SK-N-MC (cell line): ENCODE measurements around the gene LHB.
A peak's percentile ranks its signal among the peaks of the same experiment; 100 is the strongest.
"Not testable (repeated sequence)": the region's sequence is repeated elsewhere in the genome, so short reads cannot be mapped to it uniquely, and the experiment has no call there.

Experiments
- DNase-seq: peaks from one replicate; pipeline ENCODE4 v3.0.0-alpha.2; 2011; ENCODE audit warnings: low read depth, low spot score
- H3K27ac ChIP-seq: fragments of 200-600 bp; sonication (generic); 2 replicates; pipeline ENCODE4 v1.5.1; 2016; ENCODE audit warnings: mixed run types
- H3K36me3 ChIP-seq: fragments of 200-600 bp; sonication (generic); 2 replicates; pipeline ENCODE4 v1.6.1; 2017; ENCODE audit warnings: antibody characterized with exemption, low read length, mixed read lengths; ENCODE audit not compliant: insufficient read depth
- H3K4me3 ChIP-seq: fragments of 200-600 bp; sonication (generic); 2 replicates; pipeline ENCODE4 v1.5.1; 2016
- H3K9ac ChIP-seq: fragments of 200-600 bp; sonication (generic); 2 replicates; pipeline ENCODE4 v1.8.0; 2017; ENCODE audit warnings: mixed run types, mixed read lengths; ENCODE audit not compliant: insufficient read length
- H3K9me3 ChIP-seq: fragments of 200-600 bp; sonication (generic); 2 replicates; pipeline ENCODE4 v1.6.1; 2017; ENCODE audit warnings: low read depth, mild to moderate bottlenecking, antibody characterized with exemption, low read length, moderate library complexity, mixed read lengths
- EZH2 ChIP-seq: fragments of 200-600 bp; sonication (generic); IDR thresholded peaks from one replicate; pipeline ENCODE4 v1.6.1; 2017; ENCODE audit warnings: antibody characterized with exemption
- FOXP2 ChIP-seq: optimal IDR thresholded peaks from 2 replicates; pipeline ENCODE3; 2011; ENCODE audit warnings: mild to moderate bottlenecking, moderate library complexity; ENCODE audit not compliant: insufficient read depth; ENCODE audit errors: extremely low read length, control extremely low read depth
- POLR2AphosphoS5 ChIP-seq: IDR thresholded peaks from 2 replicates; pipeline ENCODE4 v1.6.1; 2012; ENCODE audit warnings: mild to moderate bottlenecking, low read depth, low read length, borderline replicate concordance

LHB gene

DNA sequence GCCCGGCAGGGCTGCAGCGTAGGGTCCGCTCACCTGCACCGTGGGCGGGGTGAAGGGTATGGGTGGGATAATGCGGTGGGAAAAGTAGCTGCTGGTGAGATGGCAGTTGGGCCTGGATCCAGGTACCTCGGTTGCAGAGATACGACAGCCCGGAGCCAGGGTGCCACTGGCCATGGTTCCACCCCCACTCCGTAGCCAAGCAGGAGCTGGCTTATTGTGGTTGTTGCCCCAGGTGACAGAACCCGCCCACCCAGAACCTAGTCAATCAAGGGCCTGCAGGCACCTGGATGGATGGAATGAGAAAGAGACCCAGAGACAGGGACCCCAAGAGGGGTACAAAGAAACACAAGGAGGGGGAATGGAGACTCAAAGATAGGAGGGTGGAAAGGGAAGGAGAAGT is 3.5 kb upstream of the LHB start:
- DNase-seq, result no peak
- H3K36me3 ChIP-seq, result peaks cover 3% of the 10 kb centered on the region; the same call in 1 of the 2 replicates
- no peak overlapping the region for H3K27ac ChIP-seq
- H3K4me3 ChIP-seq, result no peak overlapping the region
- H3K9ac ChIP-seq, result no peak overlapping the region
- TF ChIP-seq EZH2, result no peak
- no peaks in the 10 kb centered on the region for H3K9me3 ChIP-seq

DNA sequence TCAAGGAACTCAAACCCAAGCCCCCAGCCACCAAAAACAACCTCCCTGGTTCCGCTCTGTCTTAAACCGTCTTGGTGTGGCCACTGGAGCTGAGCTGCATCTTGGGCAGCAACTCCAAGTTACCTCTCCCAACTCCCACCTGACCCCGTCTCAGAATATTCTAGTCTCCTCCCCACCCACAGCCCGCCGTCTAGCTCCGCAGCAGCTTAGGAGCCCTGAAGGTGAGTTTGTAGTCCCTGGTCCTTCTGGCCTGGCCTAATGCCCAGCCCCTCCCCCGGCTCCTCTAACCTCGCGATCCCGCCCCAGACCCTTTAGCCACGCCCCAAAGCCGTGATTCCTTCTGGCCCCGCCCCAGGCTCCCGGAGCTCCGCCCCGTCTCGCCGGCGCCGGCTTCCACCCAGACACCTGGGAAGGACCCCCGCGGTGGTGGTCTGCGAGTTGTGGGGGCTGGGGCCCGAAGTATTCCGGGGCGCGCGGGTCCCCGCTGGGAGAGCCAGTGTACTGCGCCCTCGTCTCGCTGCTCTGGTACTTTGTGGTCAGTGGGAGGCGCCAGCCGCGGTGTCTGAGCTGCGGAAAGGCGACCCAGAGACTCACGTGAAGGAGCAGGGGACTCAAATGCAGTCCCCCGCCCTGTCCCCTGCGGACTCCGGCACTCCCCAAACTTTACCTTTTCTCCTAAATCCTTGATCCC is 2.5 kb upstream of the LHB start:
- no peak for DNase-seq
- H3K36me3 ChIP-seq, result peaks cover 10% of the 10 kb centered on the region; the same call in 1 of the 2 replicates
- H3K9ac ChIP-seq, result no peak overlapping the region
- no peak for TF ChIP-seq POLR2AphosphoS5
- no peak for TF ChIP-seq EZH2
- TF ChIP-seq FOXP2, result no peak
- H3K9me3 ChIP-seq, result no peaks in the 10 kb centered on the region
- H3K27ac ChIP-seq, result no peak overlapping the region
- 0 out of 2 replicates have a peak overlapping the region, but pooled peaks have one; percentile 25 for H3K4me3 ChIP-seq

DNA sequence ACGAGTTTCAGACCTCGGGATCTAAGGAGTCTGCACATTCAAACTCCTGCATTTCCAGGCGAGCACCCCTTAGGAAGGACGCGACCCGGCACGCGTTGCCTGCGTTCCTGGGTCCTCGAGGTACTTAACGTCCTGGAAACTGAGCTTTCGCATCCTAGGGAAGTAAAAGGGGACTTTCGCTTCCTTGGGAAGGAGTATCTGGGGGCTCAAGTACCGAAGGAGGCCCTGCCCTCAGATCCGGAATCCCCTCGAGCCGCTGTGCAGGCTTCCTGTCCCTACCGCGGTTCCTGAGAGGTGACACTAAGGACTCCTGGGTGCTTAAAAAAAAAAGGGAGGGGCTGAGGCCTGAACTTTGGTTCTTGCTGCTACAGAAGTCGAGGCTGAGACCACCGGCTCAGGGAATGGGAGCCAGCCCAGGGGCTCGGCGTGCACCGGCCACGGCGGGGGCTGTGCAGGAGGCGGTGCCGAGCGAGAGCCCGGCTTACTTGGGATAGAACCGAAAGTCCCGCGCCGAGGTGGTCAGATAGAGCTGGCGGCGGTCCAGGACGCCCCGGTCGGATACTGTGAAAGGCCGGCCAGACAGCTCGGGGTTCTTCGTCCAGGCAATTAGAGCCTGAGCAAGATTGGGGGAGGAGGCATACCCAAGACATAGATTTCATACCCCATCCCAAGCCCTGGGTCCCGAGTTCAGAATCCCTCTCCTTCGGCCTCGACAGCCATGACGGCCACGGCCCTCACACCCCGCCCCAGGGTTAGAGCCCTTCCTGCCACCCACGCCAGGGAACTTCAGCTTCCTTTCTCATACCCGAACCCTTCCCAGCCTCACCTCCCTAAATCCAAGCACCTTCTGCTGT is 1.7 kb upstream of the LHB start:
- H3K9ac ChIP-seq, result peak overlapping the region; percentile 62
- H3K9me3 ChIP-seq, H3K27ac ChIP-seq, H3K36me3 ChIP-seq, DNase-seq: not testable (repeated sequence)
- peak overlapping the region; percentile 83 for H3K4me3 ChIP-seq

DNA sequence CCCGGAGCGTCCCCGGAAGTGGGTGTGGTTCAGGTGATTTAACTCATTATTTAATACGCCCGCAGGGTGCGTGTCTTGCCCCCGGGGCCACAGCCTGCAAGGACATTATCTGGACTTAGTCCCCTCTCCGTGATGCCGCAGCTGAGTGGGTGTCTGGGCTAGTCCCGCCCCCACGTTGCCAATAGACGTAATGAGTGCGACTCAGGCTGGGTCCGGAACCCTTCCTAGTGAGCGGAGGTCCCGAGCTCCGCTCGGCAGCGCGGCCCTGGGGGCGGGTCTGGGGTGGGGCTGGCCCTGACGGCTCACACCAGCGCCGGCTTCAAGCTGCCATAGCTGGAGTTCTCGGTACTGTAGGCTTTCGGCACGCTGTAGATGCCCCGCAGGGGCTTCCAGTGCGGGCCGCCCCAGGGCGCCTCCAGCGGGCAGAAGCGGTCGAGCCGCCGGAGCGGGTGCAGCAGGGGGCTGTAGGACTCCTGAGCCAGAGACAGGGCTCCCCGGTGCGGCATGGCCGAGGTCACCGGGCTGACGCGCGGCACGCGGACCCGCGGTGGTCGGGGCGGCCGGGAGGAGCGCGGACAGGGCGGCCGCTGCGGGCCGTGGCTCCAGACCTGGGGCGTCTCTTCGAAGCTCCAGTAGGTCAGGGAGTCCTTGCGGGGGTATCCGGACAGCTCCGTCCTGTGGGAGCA is 918 bp upstream of the LHB start:
- Histone ChIP-seq H3K9me3 (no peaks in the 10 kb centered on the region), H3K27ac (no peak overlapping the region), H3K36me3 (peaks cover 10% of the 10 kb centered on the region; the same call in 1 of the 2 replicates), H3K9ac (peak overlapping the region; percentile 62), H3K4me3 (peak overlapping the region; percentile 83)
- TF ChIP-seq POLR2AphosphoS5 (peak; percentile 64), EZH2 (no peak), FOXP2 (no peak)
- no peak for DNase-seq

DNA sequence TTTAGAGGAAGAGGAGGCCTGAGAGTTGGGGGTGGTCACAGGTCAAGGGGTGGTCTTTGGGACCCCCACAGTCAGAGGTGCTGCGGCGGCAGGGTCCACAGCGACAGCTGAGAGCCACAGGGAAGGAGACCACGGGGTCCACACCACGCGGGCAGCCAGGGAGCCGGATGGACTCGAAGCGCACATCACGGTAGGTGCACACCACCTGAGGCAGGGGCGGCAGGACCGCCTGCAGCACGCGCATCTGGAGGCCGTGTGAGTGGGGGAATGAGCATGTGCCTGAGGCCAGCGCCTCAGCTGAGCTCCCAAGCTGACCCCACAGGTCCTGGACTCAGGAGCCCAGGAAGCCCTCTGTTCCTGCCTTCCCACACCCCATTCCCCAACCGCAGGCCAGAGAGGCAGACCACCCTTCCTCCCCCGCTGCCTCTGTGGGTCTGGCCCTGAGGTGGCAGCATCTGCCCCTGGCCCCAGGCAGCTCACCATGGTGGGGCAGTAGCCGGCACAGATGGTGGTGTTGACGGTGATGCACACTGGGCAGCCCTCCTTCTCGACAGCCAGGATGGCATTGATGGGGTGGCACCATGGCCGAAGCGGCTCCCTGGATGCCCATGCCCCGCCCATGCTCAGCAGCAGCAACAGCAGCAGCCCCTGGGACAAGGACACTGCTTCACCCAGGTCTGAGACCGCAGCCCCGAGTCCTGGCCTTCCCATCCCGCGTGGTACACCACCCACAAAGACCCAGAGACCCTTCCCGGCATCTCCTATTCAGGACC is 638 bp downstream of the LHB start:
- TF ChIP-seq FOXP2, result no peak
- no peak; the same call in 1 of the 2 replicates for TF ChIP-seq POLR2AphosphoS5
- no peak for TF ChIP-seq EZH2
- Histone ChIP-seq H3K4me3 (no peak overlapping the region), H3K9me3 (no peaks in the 10 kb centered on the region), H3K36me3 (peaks cover 24% of the 10 kb centered on the region), H3K9ac (no peak overlapping the region), H3K27ac (no peak overlapping the region)
- no peak for DNase-seq

DNA sequence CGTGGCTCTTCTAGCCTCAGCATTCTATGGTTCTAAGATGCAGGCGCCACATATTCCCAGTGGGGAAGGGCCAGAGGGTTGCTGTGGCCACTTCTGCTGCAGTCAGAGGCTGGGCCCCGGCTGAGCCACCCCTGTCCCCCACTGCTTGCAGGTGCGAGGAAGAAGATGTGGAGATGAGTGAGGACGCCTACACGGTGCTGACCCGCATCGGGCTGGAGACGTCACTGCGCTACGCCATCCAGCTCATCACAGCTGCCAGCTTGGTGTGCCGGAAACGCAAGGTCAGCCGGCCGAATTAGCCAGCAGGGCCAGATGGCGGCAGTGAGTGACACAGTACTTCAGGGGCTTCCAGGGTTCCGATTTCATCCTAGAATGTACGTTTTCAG is 2.0 kb downstream of the LHB start:
- Histone ChIP-seq H3K4me3 (no peak overlapping the region), H3K36me3 (peaks cover 36% of the 10 kb centered on the region), H3K9me3 (no peaks in the 10 kb centered on the region), H3K27ac (no peak overlapping the region), H3K9ac (no peak overlapping the region)
- TF ChIP-seq POLR2AphosphoS5 (no peak), FOXP2 (no peak), EZH2 (no peak)
- no peak for DNase-seq

DNA sequence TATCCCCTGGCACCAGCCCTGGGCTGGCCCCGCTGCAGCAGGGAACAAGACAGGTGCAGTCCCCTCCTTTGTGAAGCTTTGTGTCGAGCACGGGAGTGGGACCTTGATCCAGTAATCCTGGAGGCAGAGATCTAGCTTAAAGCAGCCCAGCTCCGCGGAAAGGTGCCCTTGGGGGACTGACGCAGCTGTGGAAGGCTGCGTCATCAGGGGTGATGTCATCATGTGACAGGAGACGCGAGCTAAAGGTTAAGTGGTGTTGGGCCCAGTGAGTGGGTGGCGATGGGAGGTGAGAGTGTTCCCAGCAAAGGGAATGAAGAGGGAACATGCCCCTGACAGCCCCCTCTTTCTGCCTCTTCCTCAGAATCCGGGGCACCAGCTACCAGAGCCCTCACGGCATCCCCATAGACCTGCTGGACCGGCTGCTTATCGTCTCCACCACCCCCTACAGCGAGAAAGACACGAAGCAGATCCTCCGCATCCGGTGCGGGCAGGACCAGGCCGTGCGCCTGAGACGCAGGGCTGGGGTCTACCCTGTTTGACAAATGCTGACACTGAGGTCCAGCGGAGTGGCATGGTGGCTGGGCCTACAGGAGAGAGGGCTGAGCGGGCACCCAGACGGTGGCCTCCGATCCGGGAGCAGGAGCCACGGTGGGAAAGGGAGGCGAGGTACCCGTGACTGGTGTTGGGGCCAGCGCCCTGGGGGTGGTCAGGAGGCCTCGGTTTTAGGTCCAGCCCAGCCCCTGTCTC is 2.6 kb downstream of the LHB start:
- no peak for TF ChIP-seq FOXP2
- TF ChIP-seq EZH2, result no peak
- no peak for TF ChIP-seq POLR2AphosphoS5
- no peak overlapping the region for H3K9ac ChIP-seq
- no peak for DNase-seq
- no peak overlapping the region for H3K4me3 ChIP-seq
- H3K27ac ChIP-seq, result no peak overlapping the region; the same call in 1 of the 2 replicates
- no peaks in the 10 kb centered on the region for H3K9me3 ChIP-seq
- H3K36me3 ChIP-seq, result peaks cover 41% of the 10 kb centered on the region

DNA sequence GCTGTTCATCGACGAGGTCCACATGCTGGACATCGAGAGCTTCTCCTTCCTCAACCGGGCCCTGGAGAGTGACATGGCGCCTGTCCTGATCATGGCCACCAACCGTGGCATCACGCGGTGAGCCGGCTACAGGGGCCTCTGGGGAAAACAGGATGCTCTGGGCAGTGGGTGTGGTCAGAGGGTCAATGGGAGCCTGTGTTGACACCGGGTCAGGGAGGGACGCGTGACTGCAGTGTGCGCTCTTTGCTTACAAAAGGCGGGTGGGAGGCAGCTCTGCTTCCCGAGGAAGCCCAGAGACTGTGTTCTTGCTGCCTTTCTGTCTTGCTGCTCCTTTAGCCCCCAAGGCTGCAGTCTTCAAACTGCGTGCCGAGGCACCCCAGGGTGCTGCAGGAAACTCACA is 5.7 kb downstream of the LHB start:
- H3K27ac ChIP-seq, result no peak overlapping the region
- DNase-seq, result no peak
- H3K36me3 ChIP-seq, result peaks cover 57% of the 10 kb centered on the region
- no peak overlapping the region for H3K4me3 ChIP-seq
- no peak for TF ChIP-seq FOXP2
- no peak for TF ChIP-seq POLR2AphosphoS5
- H3K9ac ChIP-seq, result no peak overlapping the region
- H3K9me3 ChIP-seq, result no peaks in the 10 kb centered on the region
